HepG2 (cell line): ENCODE measurements around the gene RIMKLB. TPM values are rescaled to one million over a fixed set of nuclear protein-coding genes. Genes with fewer than 3 reads are reported as not detected.
"Not testable (repeated sequence)": the region's sequence is repeated elsewhere in the genome, so short reads cannot be mapped to it uniquely, and the experiment has no call there.

ENCODE experiments used
- ATAC-seq: fragments of 200-7000 bp; cut with Tn5 transposase; 3 replicates; pipeline ENCODE4 v1.9.1; 2020; ENCODE audit warnings: mild to moderate bottlenecking, moderate library complexity
- BruUV-seq: library from RNA; stranded (reverse); fragments of 400-500 nt; replicated peaks from 2 replicates; lab custom pipeline; 2021; lab: Mats Ljungman, UMichigan
- CTCF ChIA-PET: fragments of 300-600 bp; formaldehyde crosslinking; extraction: SDS; loops from one replicate; lab custom pipeline; 2021; ENCODE audit warnings: low total read pairs, inconsistent platforms, low intra/inter-chr PET ratio; lab: Yijun Ruan, JAX
- POLR2A ChIA-PET: fragments of 350-600 bp; sonication (Branson Sonifier 250); formaldehyde crosslinking; loops from one replicate; lab custom pipeline; 2020; ENCODE audit warnings: antibody characterized with exemption, inconsistent platforms; lab: Yijun Ruan, JAX
- DNase-seq: peaks from one replicate; pipeline ENCODE4 v3.0.0-alpha.2; 2015; ENCODE audit warnings: low spot score
- FAIRE-seq: peaks from 3 replicates; lab custom pipeline; 2011; peaks lifted over from hg19 to GRCh38; lab: Jason Lieb, UNC
- H2AFZ ChIP-seq: one replicate; pipeline ENCODE4 v1.6.1; 2011; ENCODE audit warnings: low read length, inconsistent platforms
- H3K27ac ChIP-seq: fragments of 300-600 bp; 3 replicates; pipeline ENCODE4 v1.8.0; 2011; ENCODE audit warnings: mixed run types, mild to moderate bottlenecking, mixed read lengths, low read length, inconsistent platforms; ENCODE audit not compliant: insufficient read depth; ENCODE audit errors: extremely low read length
- H3K27me3 ChIP-seq, 2 experiments: fragments of 200-600 bp in 1 of 2; 2 replicates in 1 of 2; 3 replicates in 1 of 2; pipeline versions ENCODE4 v1.6.0 to v1.8.0; 2011; ENCODE audit warnings: low read length in 2 of 2, mild to moderate bottlenecking in 2 of 2, moderate library complexity in 2 of 2, inconsistent platforms in 1 of 2; ENCODE audit not compliant: insufficient read depth in 2 of 2, control insufficient read depth in 1 of 2
- H3K36me3 ChIP-seq, 2 experiments: fragments of 200-600 bp in 1 of 2; replicated peaks in 1 of 2; 2 replicates in 1 of 2; 3 replicates in 1 of 2; pipeline versions ENCODE4 v1.5.1 to v1.8.0; 2011; ENCODE audit warnings: low read length in 2 of 2, inconsistent platforms in 1 of 2; ENCODE audit not compliant: insufficient read depth in 2 of 2, control insufficient read depth in 1 of 2
- H3K4me1 ChIP-seq: 2 replicates; pipeline ENCODE4 v1.5.1; 2012; ENCODE audit warnings: low read length, inconsistent platforms; ENCODE audit not compliant: insufficient read depth
- H3K4me2 ChIP-seq: 2 replicates; pipeline ENCODE4 v1.6.0; 2011; ENCODE audit warnings: low read depth, low read length, inconsistent platforms
- H3K4me3 ChIP-seq, 3 experiments: fragments of 200-600 bp in 1 of 3; sonication (generic), shearing (Covaris generic) in 1 of 3; replicated peaks in 1 of 3; 2 replicates each; pipeline ENCODE4 v1.5.1; 2011 to 2016; ENCODE audit warnings: low read length in 3 of 3, inconsistent platforms in 2 of 3, low read depth in 2 of 3, mild to moderate bottlenecking in 2 of 3, control low read depth in 1 of 3, mixed read lengths in 1 of 3; ENCODE audit not compliant: insufficient read depth in 1 of 3
- H3K79me2 ChIP-seq: one replicate; pipeline ENCODE4 v1.6.1; 2011; ENCODE audit warnings: low read length, inconsistent platforms; ENCODE audit not compliant: insufficient read depth
- H3K9ac ChIP-seq: 2 replicates; pipeline ENCODE4 v1.6.0; 2011; ENCODE audit warnings: mild to moderate bottlenecking, low read depth, low read length, inconsistent platforms; ENCODE audit not compliant: insufficient read depth
- H3K9me3 ChIP-seq: 2 replicates; pipeline ENCODE4 v1.5.1; 2012; ENCODE audit warnings: mild to moderate bottlenecking, low read length
- H4K20me1 ChIP-seq: 2 replicates; pipeline ENCODE4 v1.6.0; 2011; ENCODE audit warnings: inconsistent platforms, mild to moderate bottlenecking, low read length, moderate library complexity; ENCODE audit not compliant: insufficient read depth
- JUNB ChIP-seq: sonication (generic); formaldehyde crosslinking; IDR thresholded peaks from 2 replicates; pipeline ENCODE4 v1.8.0; 2022; ENCODE audit warnings: missing genetic modification reagents, mild to moderate bottlenecking, borderline replicate concordance
- MAFK ChIP-seq, 2 experiments: IDR thresholded peaks in 1 of 2; conservative IDR thresholded peaks in 1 of 2; 2 replicates each; pipeline ENCODE4 v1.6.1; 2011; ENCODE audit warnings: improper control_type of control experiment in 2 of 2, low read length in 2 of 2
- MED13 ChIP-seq: sonication (generic); formaldehyde crosslinking; IDR thresholded peaks from 2 replicates; pipeline ENCODE4 v1.5.0; 2020; ENCODE audit warnings: missing genetic modification reagents
- MXD3 ChIP-seq: IDR thresholded peaks from 2 replicates; pipeline ENCODE4 v1.6.1; 2016; ENCODE audit warnings: mild to moderate bottlenecking, missing biosample characterization, missing genetic modification reagents
- NFYB ChIP-seq: sonication (generic); formaldehyde crosslinking; IDR thresholded peaks from 2 replicates; pipeline ENCODE4 v1.4.0; 2020; ENCODE audit warnings: missing genetic modification reagents
- PAWR ChIP-seq: sonication (generic); formaldehyde crosslinking; IDR thresholded peaks from 2 replicates; pipeline ENCODE4 v1.4.0; 2020; ENCODE audit warnings: missing genetic modification reagents, mild to moderate bottlenecking, borderline replicate concordance
- SOX6 ChIP-seq, 2 experiments: fragments of 450-650 bp in 1 of 2; sonication (generic) in 1 of 2; formaldehyde crosslinking in 1 of 2; IDR thresholded peaks; 2 replicates each; pipeline versions ENCODE4 v1.4.0 to v1.6.1; 2017 to 2020; ENCODE audit warnings: antibody characterized with exemption in 1 of 2, mild to moderate bottlenecking in 1 of 2, missing genetic modification reagents in 1 of 2
- ZMYM3 ChIP-seq: sonication (generic); formaldehyde crosslinking; IDR thresholded peaks from 2 replicates; pipeline ENCODE4 v1.5.1; 2020; ENCODE audit warnings: mild to moderate bottlenecking, missing genetic modification reagents
- ZNF329 ChIP-seq: sonication (generic); formaldehyde crosslinking; IDR thresholded peaks from 2 replicates; pipeline ENCODE4 v1.9.0; 2021; ENCODE audit warnings: low read depth, mild to moderate bottlenecking, missing genetic modification reagents
- WGBS: methylation state at CpG from one replicate; pipeline ENCODE4 v1.1.6; 2017; ENCODE audit warnings: low lambda C conversion rate; 5-methylcytosine and 5-hydroxymethylcytosine counted together
- in situ Hi-C: cut with HindIII; loops from 2 replicates; pipeline ENCODE4 v1.10.0; 2017; ENCODE audit warnings: low pct_unique_long_range_greater_than_20kb; ENCODE audit not compliant: extremely low pct_ligation_motif_present
- intact Hi-C: fragments of 100-400 bp; cut with micrococcal nuclease; formaldehyde crosslinking; loops from one replicate; pipeline ENCODE4 v1.10.0; 2022; ENCODE audit not compliant: unreplicated experiment
- polyA plus RNA-seq, 8 experiments: library from polyadenylated mRNA; depleted of rRNA in 3 of 8; stranded (reverse) in 7 of 8; unstranded in 1 of 8; fragments of >200 nt; fragmentation: Illumina TruSeq in 4 of 8; extraction: Trizol in 4 of 8; gene quantifications; 2 replicates each; pipeline versions ENCODE4 v1.2.1 to v1.2.3, GENCODE V29; 2011 to 2016; ENCODE audit warnings: low read depth in 4 of 8, missing spikeins in 1 of 8, mixed read lengths in 1 of 8; ENCODE audit not compliant: insufficient read depth in 1 of 8
- total RNA-seq, 5 experiments: library from RNA; depleted of rRNA; stranded (reverse); fragments of >200 nt; fragmentation: Illumina TruSeq; extraction: Trizol; gene quantifications; 2 replicates each; pipeline ENCODE4 v1.2.3, GENCODE V29; 2016; ENCODE audit warnings: low read depth in 1 of 5

Gene RIMKLB
- total and polyA plus RNA-seq, 2 of the 13 experiments (the other 11 are each of a cell fraction or from before 2014, with no cell fraction given), result 0.33 to 0.40 TPM

GRCh38 chr12:8742501-8742900 is 44.7 kb downstream of the RIMKLB start:
- Histone ChIP-seq H3K27me3 (no peaks in the 10 kb centered on the region; a peak in 2 of 5 replicates), H3K9ac (no peak overlapping the region), H3K4me2 (no peak overlapping the region)
- DNase-seq, result no peak
- TF ChIP-seq ZMYM3 (CRISPR knock-in tag), result no peak
- TF ChIP-seq NFYB, result no peak
- no peak for TF ChIP-seq SOX6 (IDR thresholded peaks at IDR 0.05)
- TF ChIP-seq SOX6 (CRISPR knock-in tag; IDR thresholded peaks at IDR 0.05), result no peak
- no peak for TF ChIP-seq MXD3 (CRISPR knock-in tag)
- TF ChIP-seq ZNF329 (CRISPR knock-in tag), result no peak
- no peak for TF ChIP-seq PAWR (CRISPR knock-in tag)
- TF ChIP-seq JUNB, result no peak
- no peak for TF ChIP-seq MED13 (CRISPR knock-in tag)
- TF ChIP-seq MAFK (conservative IDR thresholded peaks at IDR 0.05 in 1 of 2, IDR thresholded peaks at IDR 0.05 in 1 of 2; ENCODE audit: low read length in 2 of 2), result no peak
- TF ChIP-seq, all 625 proteins: peak for 0
- H3K79me2 ChIP-seq, result no peaks in the 10 kb centered on the region
- H2AFZ ChIP-seq, result no peak overlapping the region
- no peak for FAIRE-seq
- in situ Hi-C loops (no loop called here), intact Hi-C loops (no loop called here)
- H3K9me3 ChIP-seq, result no peaks in the 10 kb centered on the region
- H3K4me3 ChIP-seq, result no peak overlapping the region
- ChIA-PET POLR2A (no interaction called here), CTCF (no interaction called here)
- H3K27ac ChIP-seq, result no peak overlapping the region
- no peak for ATAC-seq
- 14% methylated on average over 1 of the region's 1 CpG for WGBS
- no peaks in the 10 kb centered on the region for H3K36me3 ChIP-seq
- H3K4me1 ChIP-seq, result no peaks in the 10 kb centered on the region
- H4K20me1 ChIP-seq, result no peaks in the 10 kb centered on the region
- no TSS peak for BruUV-seq

GRCh38 chr12:8743121-8743520 is 45.3 kb downstream of the RIMKLB start:
- in situ Hi-C loops, H3K9me3 ChIP-seq, H3K36me3 ChIP-seq, H3K9ac ChIP-seq, H4K20me1 ChIP-seq, H3K4me3 ChIP-seq, FAIRE-seq, ATAC-seq, H3K27me3 ChIP-seq, H3K27ac ChIP-seq, CTCF ChIA-PET, H3K4me1 ChIP-seq, H2AFZ ChIP-seq, BruUV-seq, intact Hi-C loops, H3K79me2 ChIP-seq, H3K4me2 ChIP-seq, POLR2A ChIA-PET, DNase-seq: not testable (repeated sequence)
- WGBS, result 37% methylated on average over 6 of the region's 6 CpGs

- H3K9me3 ChIP-seq, H3K4me1 ChIP-seq, in situ Hi-C loops, H3K36me3 ChIP-seq, ATAC-seq, BruUV-seq, FAIRE-seq, POLR2A ChIA-PET, CTCF ChIA-PET, H3K27ac ChIP-seq, H4K20me1 ChIP-seq, H3K27me3 ChIP-seq, H3K79me2 ChIP-seq, H3K4me2 ChIP-seq, DNase-seq, H2AFZ ChIP-seq, H3K4me3 ChIP-seq, intact Hi-C loops, H3K9ac ChIP-seq: not testable (repeated sequence)
- 39% methylated on average over 8 of the region's 8 CpGs for WGBS
Measured at GRCh38 chr12:8745631-8746030, 47.8 kb downstream of the RIMKLB start.
